DMS153 (cell line): ENCODE data around the gene AKR1C8.
A peak's percentile ranks its signal among the peaks of the same experiment; 100 is the strongest.
"Not testable (repeated sequence)": the region's sequence is repeated elsewhere in the genome, so short reads cannot be mapped to it uniquely, and the experiment has no call there.

ENCODE experiments used
- DNase-seq: peaks from one replicate; lab custom pipeline; 2025; lab: John Stamatoyannopoulos, UW

AKR1C8 gene

GRCh38 chr10:5184987-5185775, at the start of gene AKR1C8:
Gene AKR1C8 (minus strand): TSS chr10:5185150. CDS start chr10:5185104, 46 bp downstream.
- no peak for DNase-seq

DNA sequence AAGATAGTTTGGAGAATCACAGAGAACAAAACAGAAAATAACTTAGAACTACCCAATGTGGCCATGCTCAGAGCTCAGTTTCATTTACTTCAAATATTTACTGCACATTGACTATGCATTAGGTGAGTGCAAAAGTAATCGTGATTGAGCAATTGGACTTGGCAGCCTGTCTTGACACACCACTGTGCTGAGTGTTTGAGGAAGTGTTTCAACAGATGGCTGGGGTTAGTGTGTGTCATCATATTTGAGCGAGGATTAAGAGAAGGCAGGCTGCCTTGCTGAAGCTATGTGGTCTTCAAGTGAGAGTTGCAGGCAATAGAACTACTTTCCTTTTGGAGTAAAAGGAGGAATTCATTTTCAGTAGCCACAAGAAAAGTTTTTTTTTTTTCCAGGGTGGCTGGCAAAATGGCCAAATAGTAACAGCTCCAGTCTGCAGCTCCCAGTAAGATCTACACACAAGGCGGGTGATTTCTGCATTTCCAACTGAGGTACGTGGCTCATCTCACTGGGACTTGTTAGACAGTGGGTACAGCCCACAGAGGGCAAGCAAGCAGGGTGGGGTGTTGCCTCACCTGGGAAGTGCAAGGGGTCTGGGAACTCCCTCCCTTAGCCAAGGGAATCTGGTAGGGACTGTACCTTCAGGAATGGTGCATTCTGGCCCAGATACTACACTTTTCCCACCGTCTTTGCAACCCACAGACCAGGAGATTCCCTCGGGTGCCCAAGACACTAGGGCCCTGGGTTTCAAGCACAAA, 49.3 kb upstream of the AKR1C8 start:
- peak; percentile 16 for DNase-seq

- no peak for DNase-seq
These were observed 48.4 kb upstream of the AKR1C8 start for GRCh38 chr10:5233324-5233723.

DNA sequence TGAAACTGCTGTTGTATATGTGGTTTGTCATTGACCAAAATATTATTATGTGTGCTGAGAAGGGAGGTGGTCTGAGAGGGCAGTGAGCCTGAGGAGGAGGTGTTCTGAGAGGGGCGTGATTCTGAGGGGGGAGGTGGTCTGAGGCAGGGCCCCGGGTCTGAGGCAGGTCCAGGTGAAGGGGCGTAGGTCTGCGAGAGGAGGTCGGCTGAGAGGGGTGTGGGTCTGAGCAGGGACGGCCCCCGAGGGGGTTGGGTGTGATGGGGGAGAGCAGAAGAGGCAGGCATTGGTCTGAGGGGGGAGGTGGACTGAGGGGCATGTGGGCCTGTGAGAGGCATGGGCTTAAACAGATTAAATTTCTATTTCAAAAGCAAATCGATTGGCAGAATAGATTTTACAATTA, 44.1 kb upstream of the AKR1C8 start:
- DNase-seq: no peak

DNA sequence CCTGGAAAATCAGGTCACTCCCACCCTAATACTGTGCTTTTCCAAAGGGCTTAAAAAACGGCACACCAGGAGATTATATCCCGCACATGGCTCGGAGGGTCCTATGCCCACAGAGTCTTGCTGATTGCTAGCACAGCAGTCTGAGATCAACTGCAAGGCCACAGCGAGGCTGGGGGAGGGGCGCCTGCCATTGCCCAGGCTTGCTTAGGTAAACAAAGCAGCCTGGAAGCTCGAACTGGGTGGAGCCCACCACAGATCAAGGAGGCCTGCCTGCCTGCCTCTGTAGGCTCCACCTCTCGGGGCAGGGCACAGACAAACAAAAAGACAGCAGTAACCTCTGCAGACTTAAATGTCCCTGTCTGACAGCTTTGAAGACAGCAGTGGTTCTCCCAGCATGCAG, 38.0 kb upstream of the AKR1C8 start:
- not testable (repeated sequence) for DNase-seq

GRCh38 chr10:5219262-5219661, 34.3 kb upstream of the AKR1C8 start:
- DNase-seq: no peak

- no peak for DNase-seq
These were observed 31.9 kb upstream of the AKR1C8 start for GRCh38 chr10:5216801-5217200.

DNA sequence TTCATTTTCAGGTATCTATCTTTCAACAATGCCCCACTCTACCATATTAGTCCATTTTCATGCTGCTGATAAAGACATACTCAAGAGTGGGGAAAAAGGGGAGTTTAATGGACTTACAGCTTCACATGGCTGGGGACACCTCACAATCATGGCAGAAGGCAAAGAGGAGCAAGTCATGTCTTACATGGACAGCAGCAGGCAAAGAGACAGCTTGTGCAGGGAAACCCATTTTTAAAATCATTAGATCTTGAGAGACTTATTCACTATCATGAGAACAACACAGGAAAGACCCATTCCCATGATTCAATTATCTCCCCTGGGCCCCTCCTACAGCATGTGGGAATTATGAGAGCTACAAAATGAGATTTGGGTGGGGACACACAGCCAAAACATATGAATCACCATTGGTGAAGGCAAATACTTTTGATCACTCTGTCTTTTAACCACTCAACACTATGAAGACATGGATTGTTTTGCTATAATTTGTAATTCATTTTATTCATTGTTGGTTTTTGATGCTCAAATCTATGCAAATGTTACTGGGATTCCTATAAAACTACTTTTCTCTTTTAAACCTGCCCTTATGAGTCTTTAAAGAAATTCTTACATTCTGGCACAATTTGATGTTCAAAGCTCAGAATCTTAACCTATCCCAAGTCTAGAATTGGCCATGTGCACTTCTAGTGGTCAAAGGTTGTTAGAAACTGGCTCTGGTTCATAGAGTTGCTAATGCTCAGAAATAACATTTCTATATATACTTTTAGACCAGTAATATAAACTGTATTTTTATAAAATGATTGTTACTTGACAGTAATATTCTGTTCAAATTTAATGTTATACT, 27.0 kb upstream of the AKR1C8 start:
- no peak for DNase-seq

- not testable (repeated sequence) for DNase-seq
These were observed 25.3 kb upstream of the AKR1C8 start for GRCh38 chr10:5210261-5210660.

- DNase-seq: not testable (repeated sequence)
These were observed 24.8 kb upstream of the AKR1C8 start for GRCh38 chr10:5209776-5210175.

GRCh38 chr10:5206799-5207198, 21.8 kb upstream of the AKR1C8 start:
- DNase-seq: no peak

- DNase-seq: no peak
These were observed 14.4 kb upstream of the AKR1C8 start for GRCh38 chr10:5199398-5199797.

DNA sequence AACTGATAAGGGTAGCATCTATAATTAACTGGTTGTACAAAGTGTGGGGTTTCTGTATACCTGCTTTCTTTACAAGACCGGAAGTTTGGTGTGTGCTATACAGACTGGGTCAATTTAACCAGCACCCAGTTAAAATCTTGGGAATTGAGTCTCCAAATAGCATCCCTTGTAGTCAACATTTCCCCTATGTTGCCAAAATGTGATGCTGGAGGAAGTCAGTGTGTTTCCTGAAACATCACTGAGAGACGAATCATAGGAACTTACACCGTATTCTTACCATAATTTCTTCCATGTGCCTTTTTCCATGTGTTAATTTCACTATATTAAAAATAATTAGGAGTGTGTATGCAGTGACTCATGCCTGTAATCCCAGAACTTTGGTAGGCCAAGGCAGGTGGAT, 13.4 kb upstream of the AKR1C8 start:
- DNase-seq: no peak

GRCh38 chr10:5196702-5197113, 11.8 kb upstream of the AKR1C8 start, which contains the start of gene AKR1C4:
Gene AKR1C4 (plus strand): TSS chr10:5196837. CDS start chr10:5196868, 31 bp downstream.
- no peak for DNase-seq

- no peak for DNase-seq
These were observed 10.9 kb upstream of the AKR1C8 start for GRCh38 chr10:5195727-5196374.

DNA sequence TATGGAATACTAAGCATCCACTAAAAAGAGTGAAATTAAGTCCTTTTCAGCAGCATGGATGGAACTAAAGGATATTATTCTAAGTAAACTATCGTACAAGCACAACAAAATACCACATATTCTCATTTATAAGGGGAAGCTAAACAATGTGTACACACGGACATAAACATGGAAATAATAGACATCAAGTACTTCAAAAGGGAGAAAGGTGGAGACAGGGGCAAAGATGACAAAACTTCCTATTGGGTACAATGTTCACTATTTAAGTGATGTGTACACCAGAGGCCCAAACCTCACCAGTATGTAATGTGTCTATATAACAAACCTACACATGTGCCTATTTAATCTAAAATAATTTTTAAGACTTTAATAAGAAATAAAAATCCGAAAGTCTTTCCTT, 9.5 kb upstream of the AKR1C8 start:
- DNase-seq: no peak

- DNase-seq: no peak
These were observed 3.4 kb upstream of the AKR1C8 start for GRCh38 chr10:5188358-5188757.

- DNase-seq: no peak
These were observed 2.9 kb upstream of the AKR1C8 start for GRCh38 chr10:5187867-5188266.

GRCh38 chr10:5183923-5184322, 1.0 kb downstream of the AKR1C8 start:
- DNase-seq: no peak

GRCh38 chr10:5180503-5180902, 4.4 kb downstream of the AKR1C8 start:
- DNase-seq: not testable (repeated sequence)

- DNase-seq: not testable (repeated sequence)
These were observed 9.4 kb downstream of the AKR1C8 start for GRCh38 chr10:5175581-5175980.
